NCI-H82 (cell line): ENCODE measurements around the gene ERICH6.

ENCODE experiments used
- DNase-seq: peaks from one replicate; lab custom pipeline; 2025; lab: John Stamatoyannopoulos, UW

ERICH6 gene

DNA sequence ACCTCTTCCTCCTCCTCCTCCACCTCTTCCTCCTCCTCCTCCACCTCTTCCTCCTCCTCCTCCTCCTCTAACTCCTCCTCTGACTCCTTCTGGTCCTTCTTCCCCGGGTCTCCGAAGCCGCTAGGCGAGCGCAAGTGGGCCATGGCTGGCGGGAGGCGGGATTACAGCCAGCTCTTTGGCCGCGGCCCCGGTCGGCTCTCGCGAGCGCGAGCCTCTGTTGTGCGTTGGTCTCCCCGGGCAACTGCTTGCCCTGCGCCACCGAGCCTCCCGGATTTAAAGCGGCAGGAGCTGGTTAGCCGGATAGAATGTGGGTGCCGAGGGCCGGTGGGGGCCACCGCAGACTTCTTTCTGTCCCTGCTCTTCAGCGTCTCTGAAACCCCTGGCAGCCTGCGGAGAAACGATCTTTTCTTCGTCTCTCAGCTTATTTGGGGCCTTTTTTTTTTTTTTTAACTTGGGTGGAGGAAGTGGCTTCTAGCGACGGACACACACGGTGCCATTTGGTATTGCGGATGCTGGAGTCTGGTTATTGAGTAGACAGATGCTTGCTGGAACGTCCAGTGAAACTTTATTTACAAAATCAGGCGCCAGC lies at the start of gene ERICH6:
Gene ERICH6, minus strand, starts transcription at position 165 of the 589 bp plus-strand sequence. Its CDS starts 22 bp downstream, at position 143.
- peak; percentile 93 for DNase-seq

DNA sequence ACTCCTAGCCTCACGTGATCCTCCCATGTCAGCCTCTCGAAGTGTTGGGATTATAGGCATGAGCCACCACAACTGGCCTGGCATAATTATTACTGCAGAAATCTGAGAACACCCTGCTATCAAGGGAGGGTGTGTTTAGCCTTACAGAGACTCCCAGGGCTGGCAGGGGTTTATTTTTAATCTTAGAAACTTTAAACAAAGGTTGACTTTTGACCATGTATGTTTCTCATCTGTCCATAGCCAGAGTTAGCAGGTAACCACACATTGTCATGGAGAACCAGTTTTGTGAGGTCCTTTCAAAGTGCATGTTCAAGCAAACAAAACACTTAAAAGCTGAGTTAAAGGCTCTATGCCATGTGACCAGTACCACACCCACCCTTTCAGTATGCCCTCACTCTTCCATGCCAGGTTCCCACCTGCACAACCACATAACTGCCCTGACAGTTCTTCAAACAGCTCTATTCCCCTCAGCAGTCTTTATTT lies 48.1 kb upstream of the ERICH6 start:
- DNase-seq = no peak

DNA sequence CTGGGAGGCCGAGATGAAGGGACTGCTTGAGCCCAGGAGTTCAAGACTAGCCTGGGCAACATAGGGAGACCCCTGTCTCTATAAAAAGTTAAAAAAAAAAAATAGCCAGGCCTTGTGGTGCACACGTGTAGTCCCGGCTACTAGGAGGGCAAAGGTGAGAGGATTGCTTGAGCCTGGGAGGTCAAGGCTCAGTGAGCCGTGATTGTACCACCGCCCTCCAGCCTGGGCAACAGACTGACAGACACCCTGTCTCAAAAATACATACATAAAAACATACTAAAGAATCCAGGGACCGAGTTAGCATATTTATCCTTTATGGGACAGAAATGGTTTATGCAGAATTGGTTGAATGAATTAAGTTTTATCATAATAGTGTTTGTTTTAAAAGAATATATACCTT lies 45.5 kb upstream of the ERICH6 start:
- DNase-seq = no peak

DNA sequence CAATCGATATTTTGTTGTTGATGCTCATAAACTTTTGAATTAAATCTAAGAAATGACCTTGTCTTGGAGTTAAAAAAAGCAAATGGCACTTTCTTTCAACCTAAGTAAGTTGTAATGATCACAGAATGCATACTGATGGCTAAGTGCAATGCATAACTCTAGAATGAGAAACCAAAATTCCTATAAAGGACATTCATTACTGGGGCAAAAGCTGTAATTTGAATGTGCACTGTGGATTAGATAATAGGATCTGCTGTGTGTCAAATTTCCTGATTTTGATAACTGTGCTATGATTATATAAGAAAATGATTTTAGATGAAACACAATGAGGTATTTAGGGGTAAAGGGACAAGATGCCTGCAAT lies 44.9 kb upstream of the ERICH6 start:
- no peak for DNase-seq

DNA sequence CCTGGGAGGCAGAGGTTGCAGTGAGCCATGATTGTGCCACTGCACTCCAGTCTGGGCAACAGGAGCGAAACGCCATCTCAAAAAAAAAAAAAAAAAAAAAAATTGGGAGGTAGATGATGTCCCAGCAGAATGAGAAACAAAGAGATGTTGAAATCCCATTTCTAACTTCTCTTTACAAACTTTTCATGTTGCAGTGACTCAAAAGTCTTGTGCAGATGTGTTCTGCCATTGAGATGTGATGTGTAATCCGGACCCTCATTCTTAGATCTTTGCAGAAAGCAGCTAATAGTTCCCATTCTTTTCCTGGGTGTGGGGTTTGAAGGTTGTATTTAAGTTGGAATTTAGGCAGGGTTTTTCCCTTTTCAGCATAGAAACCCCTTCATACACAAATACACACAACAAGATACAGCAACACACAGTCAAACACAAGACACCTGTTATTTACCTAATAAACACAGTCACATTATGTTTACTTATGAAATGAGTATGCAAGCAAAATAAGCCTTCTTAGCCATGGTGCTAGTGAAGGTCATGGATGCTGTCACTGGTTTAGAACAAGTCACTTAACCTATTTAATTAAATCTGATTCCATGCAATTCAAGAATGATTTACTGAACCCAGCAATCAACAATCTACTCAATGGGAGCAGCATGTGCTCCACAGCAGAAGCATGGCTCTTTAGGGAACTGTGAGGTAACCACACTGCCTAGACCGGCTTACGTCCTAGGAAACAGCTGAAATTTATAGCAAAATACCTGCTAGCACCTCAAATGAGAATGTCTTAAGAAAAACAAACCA lies 44.4 kb upstream of the ERICH6 start:
- DNase-seq = no peak

DNA sequence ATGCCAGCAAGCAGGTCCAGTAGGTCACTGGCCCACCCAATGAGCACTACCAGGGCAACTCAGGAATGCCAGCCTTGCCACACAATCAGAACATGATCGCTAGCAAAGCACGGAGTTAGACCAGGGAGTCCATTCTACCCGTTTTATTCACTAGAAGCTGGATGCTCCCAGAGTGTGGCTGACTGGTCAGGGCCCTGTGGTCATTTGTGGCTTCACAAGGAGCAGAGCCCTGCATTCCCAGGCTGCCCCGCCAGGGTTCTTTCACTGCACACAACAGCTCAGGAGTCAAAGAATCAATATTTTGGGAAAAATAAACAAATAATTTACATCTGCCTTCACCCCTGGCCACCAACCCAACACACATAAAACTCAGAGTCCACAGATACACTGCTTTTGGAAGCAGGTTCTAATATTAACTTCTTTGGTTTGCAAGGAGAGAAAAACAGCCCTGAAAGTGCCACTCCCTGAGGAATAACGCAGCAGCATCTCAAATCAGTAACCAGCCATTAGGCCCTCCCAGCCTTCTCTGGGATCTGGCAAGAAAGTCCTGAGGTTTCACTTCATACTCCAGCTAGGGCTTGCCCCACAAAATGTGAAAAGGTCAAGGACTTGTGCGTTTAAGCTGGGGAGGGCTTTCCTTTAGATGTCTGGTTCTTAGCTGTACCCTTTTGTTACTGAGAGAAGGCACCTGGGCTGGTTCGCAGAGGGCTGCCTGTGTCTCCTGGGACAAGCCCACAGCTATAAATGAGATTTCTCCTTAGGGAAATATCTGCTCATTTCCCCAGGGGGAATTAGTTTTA lies 43.3 kb upstream of the ERICH6 start:
- DNase-seq = peak; percentile 30

DNA sequence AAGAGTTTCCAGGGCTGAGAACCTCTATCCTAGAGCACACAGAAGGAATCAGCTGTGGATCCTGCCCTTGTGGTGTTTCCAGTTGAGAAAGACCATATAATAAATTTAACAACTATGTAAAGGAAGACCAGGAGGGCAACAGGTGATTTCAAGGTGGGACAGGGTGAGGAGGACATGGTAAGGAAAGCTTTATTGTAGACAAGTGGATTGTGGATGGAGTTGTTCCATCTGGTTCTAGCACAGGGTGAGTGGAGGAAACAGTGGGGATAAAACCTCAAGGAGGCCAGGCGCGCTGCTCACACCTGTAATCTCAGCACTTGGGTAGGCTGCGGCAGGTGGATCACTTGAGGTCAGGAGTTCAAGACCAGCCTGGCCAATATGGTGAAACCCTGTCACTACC lies 42.1 kb upstream of the ERICH6 start:
- DNase-seq = no peak

DNA sequence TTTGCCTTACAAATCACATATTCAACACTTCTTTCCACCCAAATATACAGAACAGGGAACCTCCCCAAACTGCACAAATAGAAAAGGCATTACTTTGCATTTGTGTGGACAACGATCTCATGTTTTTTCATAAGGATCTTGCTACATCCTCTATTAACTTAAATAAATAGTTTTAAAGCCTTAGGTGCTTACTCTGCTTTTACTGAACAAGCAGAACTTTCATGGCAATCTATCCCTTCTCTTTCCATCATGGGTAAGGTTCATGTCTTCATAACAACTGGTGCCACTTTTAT lies 41.1 kb upstream of the ERICH6 start:
- no peak for DNase-seq

DNA sequence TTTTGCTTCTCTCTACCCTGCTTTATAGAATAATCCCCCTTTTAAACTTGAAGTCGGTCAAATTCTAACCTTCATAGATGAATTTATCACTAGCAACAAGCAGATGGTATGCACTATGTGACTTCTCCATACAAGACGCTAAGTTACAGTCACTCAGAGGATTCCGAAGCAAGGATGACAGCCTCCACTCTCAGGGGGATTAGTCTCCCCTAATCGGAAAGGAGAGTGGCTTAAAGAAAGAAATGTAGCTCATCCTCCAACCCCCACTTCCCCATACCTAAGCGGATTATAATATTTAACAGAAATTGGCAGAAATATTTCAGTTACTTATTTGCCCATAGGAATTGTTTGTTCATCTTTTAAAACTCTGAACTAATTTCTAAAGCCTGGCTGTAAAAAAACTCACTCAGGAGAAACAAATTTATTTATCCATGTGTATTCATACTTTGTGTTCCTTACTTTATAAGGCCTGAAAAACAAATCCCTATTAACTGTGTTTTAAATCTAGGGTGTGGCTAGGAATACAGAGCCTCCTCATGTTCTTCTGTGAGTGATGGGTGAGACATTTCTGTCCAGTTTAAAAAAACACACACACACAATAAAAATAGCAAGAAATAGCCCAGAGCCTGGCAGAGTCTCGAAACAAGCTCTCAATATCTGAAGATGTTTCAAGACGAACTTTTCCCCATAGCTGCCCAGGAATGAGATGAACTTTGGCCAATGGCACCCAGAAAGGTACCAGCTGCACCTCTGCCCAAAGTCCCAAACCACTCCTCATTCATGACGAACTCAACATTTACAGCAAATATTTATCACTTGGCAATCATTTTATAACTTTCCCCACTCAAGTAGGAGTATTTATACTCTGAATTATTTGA lies 40.6 kb upstream of the ERICH6 start:
- peak; percentile 85 for DNase-seq

DNA sequence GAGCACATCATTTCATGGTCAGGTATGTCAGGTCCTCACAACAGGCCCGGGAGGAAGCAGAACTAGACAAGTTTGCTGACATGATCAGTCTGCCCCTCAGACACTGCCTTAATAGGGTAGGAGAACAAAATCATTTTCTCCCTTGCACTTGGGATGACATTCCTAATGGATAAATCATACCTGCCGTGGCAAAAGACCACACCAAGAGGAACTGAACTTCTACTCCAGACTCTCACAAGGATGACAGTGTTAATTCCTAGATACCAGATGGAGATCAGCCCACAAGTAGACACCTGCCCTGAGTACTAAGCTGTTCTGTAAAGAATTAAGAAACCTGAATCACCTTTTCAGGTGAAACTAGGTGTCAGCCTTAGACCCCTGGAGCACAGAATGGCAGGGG lies 39.8 kb upstream of the ERICH6 start:
- no peak for DNase-seq

DNA sequence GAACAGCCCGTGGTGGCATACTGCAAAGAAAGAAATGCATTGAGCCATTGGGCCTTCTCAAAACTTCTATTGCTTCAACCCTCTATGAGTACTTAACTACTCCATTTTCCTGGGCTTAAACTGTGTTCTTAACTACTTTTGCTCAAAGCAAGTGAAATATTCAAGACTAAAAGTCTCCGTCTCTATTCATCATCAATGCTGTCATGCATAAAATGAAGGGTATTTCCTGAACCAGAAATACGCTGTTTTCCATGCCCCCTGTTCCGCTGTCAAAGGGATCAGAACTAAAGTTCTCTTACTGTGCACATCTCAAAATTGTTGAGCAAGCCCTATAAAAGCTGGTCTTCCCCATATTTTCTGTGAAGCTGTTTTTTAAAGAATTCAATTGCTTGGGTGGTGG lies 39.0 kb upstream of the ERICH6 start:
- no peak for DNase-seq

DNA sequence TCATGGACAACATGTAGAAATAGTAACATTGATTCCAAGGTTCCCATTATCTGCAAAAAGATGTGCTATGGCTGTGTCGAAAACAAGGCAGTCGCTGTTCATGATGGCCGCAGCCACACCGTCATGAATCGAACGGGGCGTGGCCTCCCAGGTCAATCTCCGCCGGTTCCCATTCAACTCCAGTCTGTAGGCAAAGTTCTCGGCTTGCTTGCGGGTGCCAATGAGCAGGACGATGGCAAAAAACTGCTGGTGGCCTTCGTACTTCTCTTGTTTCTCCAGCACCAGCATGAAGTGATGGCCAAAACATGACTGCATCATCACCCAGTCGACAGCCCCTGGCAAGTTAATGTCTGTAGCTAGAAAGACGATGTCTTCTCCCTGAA lies 38.4 kb upstream of the ERICH6 start:
- no peak for DNase-seq

DNA sequence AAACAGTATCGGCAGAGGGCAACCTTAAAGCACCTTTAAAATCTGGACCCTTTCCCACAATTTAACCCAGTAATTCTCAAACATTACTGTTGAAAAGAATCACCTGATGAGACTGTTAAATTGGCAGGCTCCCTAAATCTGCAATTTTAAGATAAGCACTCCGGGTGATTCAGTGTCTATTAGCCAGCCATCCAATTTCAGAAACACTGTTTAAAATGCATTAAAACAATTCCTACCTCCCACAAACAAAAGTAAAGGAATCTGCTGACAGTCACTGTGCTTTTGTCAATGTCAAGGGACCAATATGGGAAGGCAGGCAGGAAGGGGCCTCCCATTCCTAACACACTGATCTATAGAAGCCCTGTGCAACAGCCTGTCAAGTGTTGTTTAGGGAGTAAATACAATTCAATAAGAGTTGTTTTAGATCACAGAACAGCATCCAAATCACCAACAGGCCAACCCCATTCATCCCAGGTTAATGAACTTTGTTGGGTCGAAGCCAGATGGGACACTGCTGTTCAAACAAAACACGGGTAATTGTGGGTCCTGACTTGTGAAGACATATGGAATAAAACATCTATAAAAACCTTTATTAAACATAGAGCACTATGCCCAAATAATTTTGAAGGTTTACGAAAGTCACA lies 37.9 kb upstream of the ERICH6 start:
- no peak for DNase-seq

DNA sequence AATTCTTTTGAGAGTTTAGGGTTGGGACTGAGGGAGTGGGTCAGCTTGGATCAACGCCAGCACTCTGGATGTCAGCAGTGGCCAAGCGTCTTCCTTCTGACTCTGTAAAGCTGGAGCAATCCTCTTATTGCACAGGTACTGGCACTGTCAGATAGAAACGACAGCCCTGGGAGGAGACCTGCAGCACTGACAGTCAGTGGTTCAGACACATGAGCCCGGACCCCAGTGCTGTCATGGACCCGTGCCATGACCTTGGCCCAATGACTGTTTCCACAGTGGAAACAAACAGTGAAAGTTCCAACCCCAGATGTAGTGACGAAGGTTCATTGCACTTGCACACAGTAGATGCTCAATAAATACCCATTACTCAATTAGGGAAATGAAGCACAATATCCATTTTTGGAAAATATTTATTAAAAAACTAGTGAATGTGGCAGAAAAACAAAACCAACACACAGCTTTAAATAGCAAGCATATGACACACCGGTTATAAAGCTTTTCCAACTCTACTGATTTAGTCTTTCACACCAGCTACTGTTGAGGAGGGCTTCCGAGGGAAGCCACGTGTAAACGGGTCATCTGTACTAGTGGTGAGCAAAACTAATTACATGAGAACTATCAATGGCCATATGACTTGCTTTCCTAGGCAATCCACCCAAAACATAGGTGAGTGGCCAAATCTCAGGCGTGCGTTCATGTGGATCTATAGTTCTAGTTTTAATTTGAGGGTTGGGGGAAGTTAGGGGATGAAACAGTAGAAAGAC lies 37.2 kb upstream of the ERICH6 start:
- DNase-seq = no peak

DNA sequence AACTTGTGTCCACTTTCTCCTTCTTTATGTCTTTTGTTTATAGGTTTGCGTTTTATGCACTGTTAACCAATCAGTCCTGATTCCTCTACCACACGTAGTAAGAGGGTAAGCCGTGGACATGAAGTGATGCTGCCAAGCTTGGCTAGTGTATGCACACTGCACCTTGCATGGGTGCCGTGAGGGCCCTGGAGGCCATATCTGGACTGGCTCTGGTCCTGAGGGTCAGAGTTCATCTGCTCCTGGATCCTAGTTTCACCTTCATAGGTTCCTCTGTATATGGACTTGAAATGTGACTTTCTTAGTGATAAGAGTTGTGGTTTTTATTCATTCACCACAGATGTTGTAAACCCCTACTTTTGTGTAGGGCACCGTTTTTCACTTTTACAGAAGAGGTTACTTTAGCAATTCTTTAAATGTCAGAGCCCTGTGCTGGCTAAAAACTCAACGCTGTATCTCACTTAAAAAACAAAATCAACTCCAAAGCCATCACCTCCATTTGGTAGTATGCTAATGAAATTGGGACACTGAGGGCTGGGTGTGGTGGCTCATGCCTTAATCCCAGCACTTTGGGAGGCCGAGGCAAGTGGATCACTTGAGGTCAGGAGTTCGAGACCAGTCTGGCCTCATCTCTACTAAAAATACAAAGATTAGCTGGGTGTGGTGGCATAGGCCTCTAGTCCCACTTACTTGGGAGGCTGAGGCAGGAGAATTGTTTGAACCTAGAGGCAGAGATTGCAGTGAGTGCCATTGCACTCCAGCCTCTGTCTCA lies 36.3 kb upstream of the ERICH6 start:
- DNase-seq = no peak

DNA sequence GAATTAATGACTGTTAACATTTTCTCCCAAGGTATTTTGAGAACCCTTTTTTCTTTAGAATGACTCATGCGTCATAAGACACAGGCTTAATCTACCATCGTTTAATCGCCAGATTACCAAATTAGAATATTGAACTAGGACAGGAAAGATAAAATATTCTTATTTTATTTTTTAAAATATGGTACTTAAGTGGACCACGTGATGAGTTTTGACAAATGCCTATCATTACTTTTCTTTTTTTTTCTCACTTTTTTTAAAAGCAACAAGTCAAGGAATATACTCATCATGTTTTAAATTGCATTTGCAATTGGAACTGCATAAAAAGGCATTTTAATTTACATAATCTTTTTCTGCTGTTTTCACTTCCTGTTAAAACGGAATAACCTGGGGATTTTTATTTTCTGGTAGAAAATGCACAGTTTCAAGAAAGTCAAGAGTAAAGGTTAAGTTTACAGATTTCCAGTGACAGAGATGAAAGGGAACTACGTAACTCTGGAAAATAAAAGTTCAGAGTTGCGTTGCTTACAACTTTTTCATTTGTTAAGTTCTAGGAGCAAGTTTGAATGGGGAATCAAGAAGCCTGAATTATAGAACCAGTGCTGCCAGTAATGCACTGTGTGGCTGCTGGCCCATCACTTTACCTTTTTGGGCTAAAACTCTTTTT lies 35.6 kb upstream of the ERICH6 start:
- no peak for DNase-seq

DNA sequence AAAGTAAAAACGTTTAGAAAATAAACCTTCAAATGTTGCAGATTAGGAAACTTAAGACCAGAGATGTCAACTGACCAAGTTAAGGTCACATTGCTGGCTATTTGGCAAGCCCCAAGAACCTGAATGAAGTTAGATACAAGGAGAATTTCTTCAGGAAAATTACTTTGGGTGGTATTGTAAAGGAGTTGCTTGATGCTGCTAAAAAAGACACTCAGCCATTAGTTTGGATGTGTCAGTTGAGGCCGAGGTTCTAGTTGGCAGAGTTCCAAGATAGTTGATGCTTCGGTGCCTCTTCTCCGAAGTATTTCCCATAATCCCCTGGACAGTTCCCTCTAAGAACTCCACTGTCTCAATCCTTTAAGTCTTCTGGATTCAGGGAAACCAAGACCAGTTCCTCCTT lies 35.0 kb upstream of the ERICH6 start:
- peak; percentile 58 for DNase-seq

DNA sequence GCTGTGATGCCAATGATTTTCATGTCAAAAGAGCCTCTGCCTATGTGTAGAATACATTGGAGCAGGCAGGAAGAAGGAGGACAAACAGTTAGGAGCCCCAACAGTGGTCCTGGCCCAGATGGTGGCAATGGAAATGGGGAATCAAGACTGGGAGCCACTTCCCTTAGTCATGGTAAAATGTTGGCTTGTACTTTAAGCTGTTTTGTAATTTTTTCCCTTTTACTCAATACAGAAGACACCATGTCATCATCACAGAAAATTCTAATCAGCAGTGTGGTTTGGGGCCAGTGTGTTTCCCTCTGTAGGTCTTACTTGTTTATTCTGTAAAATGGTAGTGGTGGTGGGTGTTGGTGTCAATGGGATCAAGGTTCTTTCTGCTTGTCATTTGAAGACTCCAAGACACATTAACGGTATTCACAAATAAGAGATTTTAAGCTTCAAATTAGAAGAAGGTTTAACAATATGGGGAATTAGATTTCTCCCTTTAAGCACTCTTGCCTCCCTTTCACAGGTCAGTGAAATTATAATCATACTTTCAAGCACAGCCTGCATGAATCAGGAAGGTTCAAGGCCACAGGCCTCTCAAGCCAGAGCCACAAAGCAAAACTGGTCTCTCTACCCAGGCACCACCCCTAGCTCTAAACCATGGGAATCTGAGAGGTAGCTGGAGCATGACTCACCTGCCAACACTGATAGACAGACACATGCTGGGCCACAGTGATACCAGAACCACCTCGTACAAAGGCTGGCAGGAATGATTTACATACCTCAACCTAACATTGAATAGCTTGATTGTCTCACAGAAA lies 34.4 kb upstream of the ERICH6 start:
- DNase-seq = no peak
